ENCODE results near the gene BICRA.

GRCh38 chr19:47697863-47698609 lies 89.1 kb downstream of the BICRA start:
- TF ChIP-seq CTCF (IDR thresholded peaks at IDR 0.05; ENCODE audit: poor library complexity), result peak; percentile 92
- TF ChIP-seq EZH2phosphoT487 (IDR thresholded peaks at IDR 0.05; ENCODE audit: low read depth, severe bottlenecking, unreplicated experiment), result no peak

All from hepatocyte (in vitro differentiated cells).